MM.1S (cell line): ENCODE measurements around the gene NINJ2.

ENCODE experiments used
- DNase-seq: peaks from one replicate; pipeline ENCODE4 v3.0.0-alpha.2; 2015
- H2AFZ ChIP-seq: fragments of 300-600 bp; sonication (generic); 2 replicates; pipeline ENCODE4 v1.6.0; 2016; ENCODE audit warnings: antibody characterized with exemption, low read length
- H3F3A ChIP-seq: fragments of 300-600 bp; sonication (generic); 2 replicates; pipeline ENCODE4 v1.6.1; 2016; ENCODE audit warnings: mild to moderate bottlenecking, antibody characterized with exemption, low read length, moderate library complexity, mixed read lengths; ENCODE audit not compliant: insufficient read depth
- H3K27ac ChIP-seq: fragments of 300-600 bp; sonication (generic); 2 replicates; pipeline ENCODE4 v1.5.1; 2016; ENCODE audit warnings: mild to moderate bottlenecking, low read length
- H3K27me3 ChIP-seq: fragments of 300-600 bp; sonication (generic); replicated peaks from 2 replicates; pipeline ENCODE4 v1.6.0; 2016; ENCODE audit warnings: low read length; ENCODE audit not compliant: insufficient read depth
- H3K36me3 ChIP-seq: fragments of 300-600 bp; sonication (generic); replicated peaks from 2 replicates; pipeline ENCODE4 v1.6.1; 2016; ENCODE audit warnings: mild to moderate bottlenecking, low read length, mixed read lengths; ENCODE audit not compliant: insufficient read depth
- H3K4me1 ChIP-seq: fragments of 300-600 bp; sonication (generic); 2 replicates; pipeline ENCODE4 v1.6.1; 2016; ENCODE audit warnings: low read length, mixed read lengths
- H3K4me2 ChIP-seq: fragments of 300-600 bp; sonication (generic); 2 replicates; pipeline ENCODE4 v1.6.0; 2016; ENCODE audit warnings: low read depth, low read length
- H3K4me3 ChIP-seq: fragments of 300-600 bp; sonication (generic); 2 replicates; pipeline ENCODE4 v1.5.1; 2016; ENCODE audit warnings: low read length, mixed read lengths
- H3K79me2 ChIP-seq: fragments of 300-600 bp; sonication (generic); 2 replicates; pipeline ENCODE4 v1.6.1; 2016; ENCODE audit warnings: mixed run types, low read length, mixed read lengths
- H3K9ac ChIP-seq: fragments of 300-600 bp; sonication (generic); 2 replicates; pipeline ENCODE4 v1.6.1; 2016; ENCODE audit warnings: low read length, mixed read lengths
- H3K9me2 ChIP-seq: fragments of 300-600 bp; sonication (generic); replicated peaks from 2 replicates; pipeline ENCODE4 v1.6.1; 2016; ENCODE audit warnings: mild to moderate bottlenecking, low read length, mixed read lengths; ENCODE audit not compliant: insufficient read depth
- H3K9me3 ChIP-seq: fragments of 300-600 bp; sonication (generic); replicated peaks from 2 replicates; pipeline ENCODE4 v1.6.1; 2016; ENCODE audit warnings: mild to moderate bottlenecking, low read length, mixed read lengths; ENCODE audit not compliant: insufficient read depth
- H4K20me1 ChIP-seq: fragments of 300-600 bp; sonication (generic); 2 replicates; pipeline ENCODE4 v1.6.1; 2016; ENCODE audit warnings: mild to moderate bottlenecking, low read length, moderate library complexity, mixed read lengths; ENCODE audit not compliant: insufficient read depth
- EZH2 ChIP-seq: fragments of 300-600 bp; sonication (generic); optimal IDR thresholded peaks from 2 replicates; pipeline ENCODE3; 2017; ENCODE audit warnings: low read depth, mild to moderate bottlenecking, antibody characterized with exemption, low read length, mixed read lengths
- EZH2phosphoT487 ChIP-seq: fragments of 300-600 bp; sonication (generic); IDR thresholded peaks from 2 replicates; pipeline ENCODE4 v1.6.1; 2018; ENCODE audit warnings: antibody characterized with exemption, low read length
- TF ChIP-seq, protein P1 (sequence below): fragments of 300-600 bp; sonication (generic); IDR thresholded peaks from 2 replicates; pipeline ENCODE4 v1.5.1; 2016; ENCODE audit warnings: antibody characterized with exemption, low read length, mixed read lengths

The NINJ2 gene

DNA sequence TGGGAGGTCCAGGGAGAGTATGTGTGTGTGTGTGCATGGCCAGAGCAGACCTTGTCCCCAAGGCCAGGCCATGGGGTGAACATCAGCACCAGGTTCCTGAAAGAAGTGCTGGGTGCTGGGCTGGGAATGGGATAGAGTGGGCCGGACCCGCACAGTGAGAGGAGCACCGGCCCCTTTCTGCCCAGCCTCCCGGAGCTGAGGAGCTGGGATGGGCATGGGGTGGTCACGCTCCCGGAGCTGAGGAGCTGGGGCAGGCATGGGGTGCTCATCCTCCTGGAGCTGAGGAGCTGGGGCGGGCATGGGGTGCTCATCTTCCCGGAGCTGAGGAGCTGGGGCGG lies 120.2 kb downstream of the NINJ2 start:
- H3K9me3 ChIP-seq, result no peaks in the 10 kb centered on the region
- no peaks in the 10 kb centered on the region for H4K20me1 ChIP-seq
- TF ChIP-seq, protein P1, sequence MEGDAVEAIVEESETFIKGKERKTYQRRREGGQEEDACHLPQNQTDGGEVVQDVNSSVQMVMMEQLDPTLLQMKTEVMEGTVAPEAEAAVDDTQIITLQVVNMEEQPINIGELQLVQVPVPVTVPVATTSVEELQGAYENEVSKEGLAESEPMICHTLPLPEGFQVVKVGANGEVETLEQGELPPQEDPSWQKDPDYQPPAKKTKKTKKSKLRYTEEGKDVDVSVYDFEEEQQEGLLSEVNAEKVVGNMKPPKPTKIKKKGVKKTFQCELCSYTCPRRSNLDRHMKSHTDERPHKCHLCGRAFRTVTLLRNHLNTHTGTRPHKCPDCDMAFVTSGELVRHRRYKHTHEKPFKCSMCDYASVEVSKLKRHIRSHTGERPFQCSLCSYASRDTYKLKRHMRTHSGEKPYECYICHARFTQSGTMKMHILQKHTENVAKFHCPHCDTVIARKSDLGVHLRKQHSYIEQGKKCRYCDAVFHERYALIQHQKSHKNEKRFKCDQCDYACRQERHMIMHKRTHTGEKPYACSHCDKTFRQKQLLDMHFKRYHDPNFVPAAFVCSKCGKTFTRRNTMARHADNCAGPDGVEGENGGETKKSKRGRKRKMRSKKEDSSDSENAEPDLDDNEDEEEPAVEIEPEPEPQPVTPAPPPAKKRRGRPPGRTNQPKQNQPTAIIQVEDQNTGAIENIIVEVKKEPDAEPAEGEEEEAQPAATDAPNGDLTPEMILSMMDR, result no peak
- TF ChIP-seq EZH2 (no peak), EZH2phosphoT487 (no peak)
- peaks cover 48% of the 10 kb centered on the region for H3K27me3 ChIP-seq
- no peaks in the 10 kb centered on the region for H3K79me2 ChIP-seq
- no peak overlapping the region for H3K9ac ChIP-seq
- no peak overlapping the region for H3K4me3 ChIP-seq
- DNase-seq, result no peak
- H3K4me2 ChIP-seq, result no peak overlapping the region
- no peaks in the 10 kb centered on the region for H3K36me3 ChIP-seq
- no peak overlapping the region for H3K27ac ChIP-seq
- H3K9me2 ChIP-seq, result no peaks in the 10 kb centered on the region
- H3F3A ChIP-seq, result no peaks in the 10 kb centered on the region
- H2AFZ ChIP-seq, result no peak overlapping the region
- H3K4me1 ChIP-seq, result no peaks in the 10 kb centered on the region

GRCh38 chr12:542395-543113 lies 120.7 kb downstream of the NINJ2 start:
- H3K4me1 ChIP-seq, result no peaks in the 10 kb centered on the region
- H3K9me2 ChIP-seq, result no peaks in the 10 kb centered on the region
- no peak overlapping the region for H3K27ac ChIP-seq
- no peak overlapping the region for H2AFZ ChIP-seq
- H4K20me1 ChIP-seq, result no peaks in the 10 kb centered on the region
- peaks cover 42% of the 10 kb centered on the region for H3K27me3 ChIP-seq
- H3K9ac ChIP-seq, result no peak overlapping the region
- no peak overlapping the region for H3K4me2 ChIP-seq
- TF ChIP-seq EZH2 (no peak), EZH2phosphoT487 (no peak)
- TF ChIP-seq, protein P1, result no peak
- DNase-seq, result no peak
- H3K79me2 ChIP-seq, result no peaks in the 10 kb centered on the region
- no peaks in the 10 kb centered on the region for H3K9me3 ChIP-seq
- no peaks in the 10 kb centered on the region for H3F3A ChIP-seq
- no peaks in the 10 kb centered on the region for H3K36me3 ChIP-seq
- H3K4me3 ChIP-seq, result no peak overlapping the region

DNA sequence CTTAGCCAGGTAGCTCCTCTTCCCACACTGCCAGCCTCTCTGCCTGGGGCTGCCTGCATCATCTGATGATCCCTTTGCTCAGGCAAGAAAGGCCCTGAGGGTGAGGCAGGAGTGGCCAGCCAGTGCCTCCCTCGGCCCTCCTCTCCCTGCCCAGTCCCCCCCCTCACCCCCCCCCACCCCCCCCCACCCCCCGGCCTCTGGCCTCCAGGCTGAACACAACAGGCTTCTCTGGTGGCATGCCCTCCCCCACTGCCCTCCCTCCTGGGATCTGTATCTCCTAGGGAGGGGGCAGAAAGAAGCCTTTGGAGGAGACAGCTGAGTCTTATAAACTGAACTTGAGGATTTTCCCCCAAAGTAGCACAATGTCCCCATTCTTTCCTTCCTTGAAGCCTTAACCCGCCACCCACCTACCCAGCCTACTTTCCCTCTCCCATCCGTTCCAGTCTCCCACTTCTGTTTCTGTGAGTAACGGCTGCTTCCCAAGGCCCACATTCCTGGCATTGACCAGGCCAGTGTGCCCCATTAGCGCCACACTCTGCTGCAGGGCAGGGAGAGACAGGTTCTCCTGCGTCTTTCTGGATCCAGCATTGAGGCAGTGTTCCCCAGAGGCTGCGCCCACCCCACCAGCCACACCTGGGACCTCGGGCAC lies 121.4 kb downstream of the NINJ2 start:
- no peaks in the 10 kb centered on the region for H3K9me3 ChIP-seq
- H4K20me1 ChIP-seq, result no peaks in the 10 kb centered on the region
- H3K9ac ChIP-seq, result no peak overlapping the region
- H3K27ac ChIP-seq, result no peak overlapping the region
- peaks cover 44% of the 10 kb centered on the region for H3K27me3 ChIP-seq
- H3F3A ChIP-seq, result no peaks in the 10 kb centered on the region
- H3K36me3 ChIP-seq, result no peaks in the 10 kb centered on the region
- no peak overlapping the region for H3K4me2 ChIP-seq
- no peaks in the 10 kb centered on the region for H3K79me2 ChIP-seq
- H2AFZ ChIP-seq, result no peak overlapping the region
- no peak overlapping the region for H3K4me3 ChIP-seq
- H3K9me2 ChIP-seq, result no peaks in the 10 kb centered on the region
- TF ChIP-seq EZH2 (no peak), EZH2phosphoT487 (no peak)
- TF ChIP-seq, protein P1, result no peak
- no peaks in the 10 kb centered on the region for H3K4me1 ChIP-seq
- no peak for DNase-seq
